Neuronal stem cell (in vitro differentiated cells): Measurements from ENCODE around the gene KIF26B.
A peak's percentile ranks its signal among the peaks of the same experiment; 100 is the strongest.
"Not testable (repeated sequence)": the region's sequence is repeated elsewhere in the genome, so short reads cannot be mapped to it uniquely, and the experiment has no call there.

ENCODE experiments used
- DNase-seq: peaks from one replicate; pipeline ENCODE4 v3.0.0-alpha.2; 2013; ENCODE audit warnings: low spot score
- H2AFZ ChIP-seq: one replicate; pipeline ENCODE4 v1.6.1; 2013; ENCODE audit warnings: mild to moderate bottlenecking, low read length, inconsistent platforms
- H2AK5ac ChIP-seq: 2 replicates; pipeline ENCODE4 v1.6.1; 2013; ENCODE audit warnings: low read depth, mild to moderate bottlenecking, inconsistent platforms, low read length, moderate library complexity, mixed read lengths
- H2BK120ac ChIP-seq: 2 replicates; pipeline ENCODE4 v1.6.1; 2013; ENCODE audit warnings: low read depth, mild to moderate bottlenecking, inconsistent platforms, low read length, moderate library complexity, mixed read lengths
- H2BK12ac ChIP-seq: one replicate; pipeline ENCODE4 v1.6.1; 2013; ENCODE audit warnings: low read length, inconsistent platforms
- H2BK15ac ChIP-seq: 2 replicates; pipeline ENCODE4 v1.6.1; 2013; ENCODE audit warnings: mild to moderate bottlenecking, low read length, inconsistent platforms, mixed read lengths
- H2BK5ac ChIP-seq: one replicate; pipeline ENCODE4 v1.6.1; 2013; ENCODE audit warnings: inconsistent platforms, mild to moderate bottlenecking, low read length, moderate library complexity
- H3K14ac ChIP-seq: one replicate; pipeline ENCODE4 v1.6.1; 2013; ENCODE audit warnings: low read length, inconsistent platforms
- H3K18ac ChIP-seq: 2 replicates; pipeline ENCODE4 v1.6.1; 2013; ENCODE audit warnings: low read length, inconsistent platforms
- H3K23ac ChIP-seq: 2 replicates; pipeline ENCODE4 v1.6.1; 2013; ENCODE audit warnings: low read depth, mild to moderate bottlenecking, mixed read lengths, low read length, inconsistent platforms; ENCODE audit not compliant: poor library complexity
- H3K27ac ChIP-seq: replicated peaks from 3 replicates; pipeline ENCODE4 v1.5.1; 2013; ENCODE audit warnings: low read length, inconsistent platforms
- H3K27me3 ChIP-seq, 3 experiments: 2 replicates each; pipeline ENCODE4 v1.6.1; 2013; ENCODE audit warnings: low read length in 3 of 3, mild to moderate bottlenecking in 2 of 3, inconsistent platforms in 1 of 3, low read depth in 1 of 3, mixed read lengths in 1 of 3, moderate library complexity in 1 of 3; ENCODE audit not compliant: control insufficient read depth in 3 of 3, insufficient read depth in 3 of 3
- H3K36me3 ChIP-seq, 2 donors: replicated peaks in 1 of 2; 2 replicates each; pipeline ENCODE4 v1.6.1; 2013; ENCODE audit warnings: low read length in 2 of 2; ENCODE audit not compliant: control insufficient read depth in 2 of 2, insufficient read depth in 2 of 2
- H3K4ac ChIP-seq: 2 replicates; pipeline ENCODE4 v1.6.1; 2013; ENCODE audit warnings: inconsistent platforms, mild to moderate bottlenecking, low read length, moderate library complexity
- H3K4me1 ChIP-seq, 2 donors: 1 replicate in 1 of 2; 2 replicates in 1 of 2; pipeline ENCODE4 v1.6.1; 2013; ENCODE audit warnings: low read length in 2 of 2, low read depth in 1 of 2; ENCODE audit not compliant: control insufficient read depth in 2 of 2, insufficient read depth in 1 of 2
- H3K4me2 ChIP-seq: one replicate; pipeline ENCODE4 v1.6.1; 2013; ENCODE audit warnings: mild to moderate bottlenecking, low read length, inconsistent platforms; ENCODE audit not compliant: insufficient read depth, poor library complexity, severe bottlenecking
- H3K4me3 ChIP-seq, 2 donors: 2 replicates each; pipeline ENCODE4 v1.5.1; 2013; ENCODE audit warnings: low read length in 2 of 2, mild to moderate bottlenecking in 2 of 2, inconsistent platforms in 1 of 2, moderate library complexity in 1 of 2
- H3K79me1 ChIP-seq: one replicate; pipeline ENCODE4 v1.6.1; 2013; ENCODE audit warnings: low read depth, mild to moderate bottlenecking, inconsistent platforms, low read length, moderate library complexity
- H3K9ac ChIP-seq: one replicate; pipeline ENCODE4 v1.6.1; 2013; ENCODE audit warnings: mild to moderate bottlenecking, low read depth, low read length, inconsistent platforms; ENCODE audit not compliant: poor library complexity
- H3K9me3 ChIP-seq, 2 donors: replicated peaks in 1 of 2; 2 replicates each; pipeline versions ENCODE3 to v1.6.1; 2013; ENCODE audit warnings: low read length in 2 of 2, mild to moderate bottlenecking in 2 of 2, inconsistent platforms in 1 of 2, low read depth in 1 of 2, mixed read lengths in 1 of 2, moderate library complexity in 1 of 2; ENCODE audit not compliant: control insufficient read depth in 2 of 2, insufficient read depth in 1 of 2
- H4K8ac ChIP-seq: one replicate; pipeline ENCODE4 v1.6.1; 2013; ENCODE audit warnings: low read depth, mild to moderate bottlenecking, inconsistent platforms, low read length, moderate library complexity
- H4K91ac ChIP-seq: one replicate; pipeline ENCODE4 v1.6.1; 2013; ENCODE audit warnings: low read length, low read depth, mild to moderate bottlenecking, inconsistent platforms; ENCODE audit not compliant: poor library complexity
- WGBS, 2 donors: extraction: QIAGEN DNeasy Blood & Tissue Kit; methylation state at CpG; one replicate each; pipeline ENCODE4 v1.1.7; 2013; ENCODE audit warnings: missing lambda C conversion rate in 2 of 2, mixed read lengths in 1 of 2; ENCODE audit not compliant: insufficient read length in 2 of 2, insufficient replicate concordance in 1 of 2; ENCODE audit errors: extremely low coverage in 2 of 2; 5-methylcytosine and 5-hydroxymethylcytosine counted together

The KIF26B gene

DNA sequence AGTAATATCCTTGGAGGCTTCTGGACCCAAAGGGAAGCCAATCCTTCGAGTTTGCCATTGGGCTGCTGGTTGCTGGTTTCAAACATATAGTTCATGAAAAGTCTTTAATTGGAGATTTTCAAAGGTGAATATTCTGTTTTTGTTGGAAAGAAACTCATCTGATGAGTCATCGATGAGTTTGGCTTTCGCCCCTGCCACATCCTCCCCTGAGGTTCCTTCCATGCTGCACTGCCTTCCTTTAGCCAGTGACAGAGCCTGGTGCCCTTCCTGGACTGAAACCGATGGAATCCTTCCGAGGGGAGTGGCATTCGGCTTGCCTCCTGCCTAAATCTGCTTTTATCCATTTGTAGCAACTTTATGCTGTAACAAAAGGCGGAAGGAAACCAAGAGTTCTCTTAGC is 550.0 kb downstream of the KIF26B start:
- H3K4me2 ChIP-seq: no peak overlapping the region
- no peak overlapping the region for H2AFZ ChIP-seq
- H3K27me3 ChIP-seq: no peaks in the 10 kb centered on the region
- H3K18ac ChIP-seq: no peak overlapping the region
- H3K4me3 ChIP-seq: no peak overlapping the region
- no peak overlapping the region for H3K14ac ChIP-seq
- no CpG with 5 or more reads among the region's 7 CpGs for WGBS, 2 donors
- H3K23ac ChIP-seq: no peak overlapping the region
- H2BK15ac ChIP-seq: no peak overlapping the region
- H3K27ac ChIP-seq: no peak overlapping the region
- DNase-seq: no peak
- H2BK120ac ChIP-seq: no peak overlapping the region
- no peak overlapping the region for H3K9ac ChIP-seq
- H3K79me1 ChIP-seq: no peaks in the 10 kb centered on the region
- H2BK12ac ChIP-seq: no peak overlapping the region
- H3K4ac ChIP-seq: no peak overlapping the region
- no peak overlapping the region for H4K8ac ChIP-seq
- H3K9me3 ChIP-seq: no peaks in the 10 kb centered on the region
- no peak overlapping the region for H4K91ac ChIP-seq
- H3K36me3 ChIP-seq: peaks cover 0 to 36% of the 10 kb centered on the region in 2 donors
- H3K4me1 ChIP-seq: peaks cover 0 to 1% of the 10 kb centered on the region in 2 donors
- H2AK5ac ChIP-seq: no peak overlapping the region
- H2BK5ac ChIP-seq: no peak overlapping the region

DNA sequence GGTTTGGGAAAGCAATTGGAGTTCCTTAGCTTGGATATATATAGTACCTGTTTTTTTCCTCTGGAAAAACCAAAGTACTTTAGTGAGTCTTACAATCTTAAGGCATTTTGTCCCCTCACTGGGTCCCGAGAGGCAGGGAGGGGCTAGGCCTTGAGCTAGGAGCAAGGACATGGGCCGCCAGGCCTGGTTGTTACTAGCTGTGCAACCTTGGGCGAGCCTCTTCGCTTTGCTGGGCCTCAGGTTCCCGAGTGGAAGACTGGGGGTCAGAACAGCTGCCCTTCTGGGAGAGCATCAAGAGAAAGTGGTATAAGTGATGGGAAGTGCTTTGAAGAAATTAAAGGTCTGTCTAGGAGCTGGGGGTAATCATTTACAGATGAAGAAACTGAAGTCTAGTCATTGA is 553.2 kb downstream of the KIF26B start:
- Histone ChIP-seq H3K4ac (no peak overlapping the region), H3K4me1 (peaks cover 0 to 1% of the 10 kb centered on the region in 2 donors), H3K27ac (no peak overlapping the region), H2AFZ (no peak overlapping the region), H3K4me2 (no peak overlapping the region), H3K9me3 (no peaks in the 10 kb centered on the region), H4K8ac (no peak overlapping the region), H3K79me1 (no peaks in the 10 kb centered on the region), H2BK15ac (no peak overlapping the region), H3K18ac (no peak overlapping the region), H2BK120ac (no peak overlapping the region), H2BK12ac (no peak overlapping the region), H3K23ac (no peak overlapping the region), H3K27me3 (no peaks in the 10 kb centered on the region), H3K36me3 (peaks cover 0 to 17% of the 10 kb centered on the region in 2 donors), H4K91ac (no peak overlapping the region), H2BK5ac (no peak overlapping the region), H3K14ac (no peak overlapping the region), H2AK5ac (no peak overlapping the region), H3K9ac (no peak overlapping the region), H3K4me3 (no peak overlapping the region)
- no CpG with 5 or more reads among the region's 5 CpGs for WGBS, 2 donors
- DNase-seq: no peak

DNA sequence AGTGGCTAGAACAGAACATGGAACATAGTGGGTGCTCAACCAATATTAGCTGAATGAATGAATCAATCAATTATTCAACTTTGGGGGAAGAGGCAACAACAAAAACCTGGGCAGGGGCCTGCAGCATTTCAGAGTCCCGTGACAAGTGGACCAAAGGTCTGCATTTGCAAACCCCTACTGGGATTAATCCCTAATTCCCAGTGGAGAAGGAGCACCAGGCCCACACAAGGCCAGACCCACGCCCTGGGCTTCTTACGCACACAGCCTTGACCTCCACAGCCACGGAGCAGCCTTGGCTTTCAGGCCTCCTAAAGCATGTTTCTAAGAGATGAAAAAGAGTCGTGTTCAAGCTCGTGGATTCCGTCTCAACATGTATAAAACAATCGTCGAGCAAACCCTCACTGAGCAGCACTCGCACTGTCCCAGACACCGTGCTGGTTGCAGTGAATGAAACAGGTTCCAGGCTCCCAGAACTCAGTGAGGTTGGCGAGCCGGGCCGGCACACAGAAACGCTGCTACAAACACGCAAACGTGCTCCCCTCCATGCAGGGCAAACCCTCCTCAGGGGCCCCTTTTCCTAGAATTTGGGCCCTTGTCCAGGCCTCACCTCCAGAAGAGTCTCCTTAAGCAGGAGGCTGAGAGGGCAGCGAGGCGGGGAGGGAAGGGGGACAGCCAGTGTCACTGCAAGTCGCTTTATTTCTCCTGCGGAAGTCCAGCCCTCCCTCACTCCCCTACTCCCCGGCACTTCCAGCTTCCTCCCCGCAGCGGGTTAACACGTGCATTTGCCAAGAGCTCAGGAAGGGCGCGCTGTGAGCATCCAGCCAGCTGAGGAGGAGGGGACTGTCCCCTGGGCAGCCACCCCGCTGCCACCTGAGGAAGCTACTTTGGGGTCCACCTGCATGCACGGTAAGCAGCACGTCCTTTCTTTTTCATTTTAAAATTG is 556.4 kb downstream of the KIF26B start:
- WGBS, 2 donors: no CpG with 5 or more reads among the region's 30 CpGs
- Histone ChIP-seq H3K4me1 (peaks cover 0 to 1% of the 10 kb centered on the region in 2 donors), H3K14ac (no peak overlapping the region), H2BK15ac (no peak overlapping the region), H4K8ac (no peak overlapping the region), H3K4me3 (no peak overlapping the region), H3K9ac (peak overlapping the region; percentile 61), H2AFZ (no peak overlapping the region), H3K23ac (no peak overlapping the region), H2BK5ac (no peak overlapping the region), H2BK12ac (no peak overlapping the region), H3K18ac (peak overlapping the region; percentile 4), H3K27ac (no peak overlapping the region), H3K27me3 (no peaks in the 10 kb centered on the region), H4K91ac (no peak overlapping the region), H3K36me3 (no peaks in the 10 kb centered on the region), H3K79me1 (no peaks in the 10 kb centered on the region), H2BK120ac (no peak overlapping the region), H3K9me3 (no peaks in the 10 kb centered on the region), H3K4ac (no peak overlapping the region), H3K4me2 (no peak overlapping the region), H2AK5ac (no peak overlapping the region)
- DNase-seq: no peak

DNA sequence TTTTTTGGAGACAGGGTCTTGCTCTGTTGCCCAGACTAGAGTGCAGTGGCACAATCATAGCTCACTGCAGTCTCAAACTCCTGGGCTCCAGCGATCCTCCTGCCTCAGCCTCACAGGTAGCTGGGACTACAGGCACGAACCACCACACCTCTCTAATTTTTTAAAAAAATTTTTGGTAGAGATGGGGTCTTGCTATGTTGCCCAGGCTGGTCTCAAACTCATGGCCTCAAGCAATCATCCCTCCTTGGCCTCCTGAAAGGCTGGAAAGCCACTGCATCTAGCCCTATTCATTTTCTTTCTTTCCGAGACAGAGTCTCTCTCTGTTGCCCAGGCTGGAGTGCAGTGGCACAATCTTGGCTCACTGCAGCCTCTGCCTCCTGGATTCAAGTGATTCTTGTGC is 559.2 kb downstream of the KIF26B start:
- H3K79me1 ChIP-seq, H3K27ac ChIP-seq, H2AFZ ChIP-seq, H2BK120ac ChIP-seq, H3K36me3 ChIP-seq, H2BK15ac ChIP-seq, H3K14ac ChIP-seq, H2BK12ac ChIP-seq, H3K18ac ChIP-seq, H3K4me3 ChIP-seq, H3K9me3 ChIP-seq, H2AK5ac ChIP-seq, DNase-seq, H3K9ac ChIP-seq, H2BK5ac ChIP-seq, H3K23ac ChIP-seq, H3K27me3 ChIP-seq, H3K4ac ChIP-seq, H3K4me2 ChIP-seq, H3K4me1 ChIP-seq, H4K8ac ChIP-seq, H4K91ac ChIP-seq: not testable (repeated sequence)
- WGBS, 2 donors: no CpG with 5 or more reads among the region's 3 CpGs
